GM12878 (cell line): ENCODE measurements around the gene MED13L. TPM values are rescaled to one million over a fixed set of nuclear protein-coding genes. Genes with fewer than 3 reads are reported as not detected.

Source experiments
- ATAC-seq: fragments of 200-7000 bp; cut with Tn5 transposase; 3 replicates; pipeline ENCODE4 v1.9.1; 2020; ENCODE audit warnings: mild to moderate bottlenecking, moderate library complexity
- BruUV-seq: library from RNA; stranded (reverse); fragments of 400-500 nt; replicated peaks from 2 replicates; lab custom pipeline; 2021; lab: Mats Ljungman, UMichigan
- CTCF ChIA-PET: fragments of 300-600 bp; sonication (Branson Sonifier 250); formaldehyde crosslinking; extraction: SDS; loops from one replicate; lab custom pipeline; 2021; ENCODE audit warnings: inconsistent platforms; lab: Yijun Ruan, JAX
- POLR2A ChIA-PET: fragments of 350-600 bp; formaldehyde crosslinking; extraction: SDS; loops from one replicate; lab custom pipeline; 2021; ENCODE audit warnings: inconsistent platforms; lab: Charles Lee
- RAD21 ChIA-PET: fragments of 300-600 bp; sonication (Branson Sonifier 250); formaldehyde crosslinking; loops from one replicate; lab custom pipeline; 2023; ENCODE audit warnings: antibody characterized with exemption; ENCODE audit not compliant: unreplicated experiment; lab: Charles Lee
- SMC1A ChIA-PET: fragments of 300-600 bp; sonication (Branson Sonifier 250); formaldehyde crosslinking; loops from one replicate; lab custom pipeline; 2023; ENCODE audit not compliant: unreplicated experiment, uncharacterized antibody; lab: Charles Lee
- DNase-seq: peaks from one replicate; pipeline ENCODE4 v3.0.0-alpha.2; 2011; ENCODE audit warnings: low read depth, low spot score
- FAIRE-seq: peaks from 3 replicates; lab custom pipeline; 2011; peaks lifted over from hg19 to GRCh38; lab: Jason Lieb, UNC
- H2AFZ ChIP-seq: 2 replicates; pipeline ENCODE4 v1.6.0; 2011; ENCODE audit warnings: low read depth, low read length, control low read depth; ENCODE audit not compliant: control insufficient read depth
- H3K27ac ChIP-seq: 2 replicates; pipeline ENCODE4 v1.5.1; 2011; ENCODE audit warnings: control low read depth; ENCODE audit not compliant: control insufficient read depth, insufficient read depth
- H3K27me3 ChIP-seq, 2 experiments: replicated peaks in 1 of 2; 2 replicates each; pipeline versions ENCODE4 v1.6.0 to v1.6.1; 2011; ENCODE audit warnings: low read length in 1 of 2; ENCODE audit not compliant: control insufficient read depth in 2 of 2, insufficient read depth in 2 of 2
- H3K36me3 ChIP-seq, 2 experiments: 2 replicates each; pipeline ENCODE4 v1.5.1; 2011; ENCODE audit warnings: low read length in 1 of 2; ENCODE audit not compliant: control insufficient read depth in 2 of 2, insufficient read depth in 2 of 2
- H3K4me1 ChIP-seq: 2 replicates; pipeline ENCODE4 v1.6.1; 2011; ENCODE audit warnings: mild to moderate bottlenecking, low read length, moderate library complexity, mixed read lengths; ENCODE audit not compliant: control insufficient read depth, insufficient read depth
- H3K4me2 ChIP-seq: 2 replicates; pipeline ENCODE4 v1.6.0; 2011; ENCODE audit warnings: control low read depth; ENCODE audit not compliant: control insufficient read depth, insufficient read depth
- H3K4me3 ChIP-seq: fragments of 200-600 bp; sonication (generic); 2 replicates; pipeline ENCODE4 v1.5.1; 2016
- H3K79me2 ChIP-seq: 2 replicates; pipeline ENCODE4 v1.6.0; 2011; ENCODE audit warnings: low read length; ENCODE audit not compliant: control insufficient read depth, insufficient read depth
- H3K9ac ChIP-seq: 2 replicates; pipeline ENCODE4 v1.8.0; 2011; ENCODE audit warnings: low read length, control low read depth, mixed read lengths; ENCODE audit not compliant: control insufficient read depth, insufficient read depth
- H3K9me3 ChIP-seq: replicated peaks from 3 replicates; pipeline ENCODE4 v1.5.1; 2011; ENCODE audit warnings: mild to moderate bottlenecking, low read length; ENCODE audit not compliant: control insufficient read depth, insufficient read depth
- H4K20me1 ChIP-seq: 2 replicates; pipeline ENCODE4 v1.6.0; 2011; ENCODE audit not compliant: control insufficient read depth, insufficient read depth
- BMI1 ChIP-seq: fragments of 450-650 bp; IDR thresholded peaks from 2 replicates; pipeline ENCODE4 v1.6.1; 2016; ENCODE audit warnings: mild to moderate bottlenecking, moderate library complexity, borderline replicate concordance
- CBX3 ChIP-seq: fragments of 200-600 bp; sonication (generic); IDR thresholded peaks from 2 replicates; pipeline ENCODE4 v1.6.1; 2016; ENCODE audit warnings: low read depth, borderline replicate concordance
- KLF5 ChIP-seq: fragments of 450-650 bp; IDR thresholded peaks from 2 replicates; pipeline ENCODE4 v1.6.1; 2014; ENCODE audit warnings: mild to moderate bottlenecking; ENCODE audit not compliant: partially characterized antibody
- MAX ChIP-seq: IDR thresholded peaks from 2 replicates; pipeline ENCODE4 v1.6.1; 2012; ENCODE audit warnings: low read depth, low read length, improper control_type of control experiment
- SP1 ChIP-seq: IDR thresholded peaks from one replicate; pipeline ENCODE4 v1.6.1; 2011; ENCODE audit warnings: low read depth, low read length
- WGBS: methylation state at CpG from one replicate; pipeline ENCODE4 v1.1.6; 2016; ENCODE audit warnings: low lambda C conversion rate; ENCODE audit not compliant: insufficient replicate concordance, insufficient coverage; ENCODE audit errors: missing lambda C conversion rate; 5-methylcytosine and 5-hydroxymethylcytosine counted together
- in situ Hi-C: fragments of 300-500 bp; cut with MboI; formaldehyde crosslinking; loops from 9 replicates; pipeline ENCODE4 v1.14.3; 2018; ENCODE audit warnings: mixed read lengths
- intact Hi-C: fragments of 100-400 bp; cut with micrococcal nuclease; formaldehyde crosslinking; loops from one replicate; pipeline ENCODE4 v1.14.2; 2022; ENCODE audit not compliant: unreplicated experiment
- polyA plus RNA-seq, 11 experiments: library from polyadenylated mRNA; depleted of rRNA in 4 of 11; unstranded in 6 of 11; stranded (reverse) in 5 of 11; fragments of >200 nt; fragmentation: Nextera tagmentation in 4 of 11; fragmentation: Illumina TruSeq in 1 of 11; extraction: Ambion mirVana in 4 of 11; extraction: Trizol in 1 of 11; gene quantifications; 1 replicate in 1 of 11; 2 replicates in 10 of 11; pipeline versions ENCODE4 v1.2.1 to v1.2.3, GENCODE V29; 2011 to 2016; ENCODE audit warnings: inconsistent platforms in 2 of 11, missing spikeins in 2 of 11, low read depth in 1 of 11
- total RNA-seq, 4 experiments: library from RNA; depleted of rRNA in 3 of 4; stranded (reverse); fragments of >200 nt in 3 of 4; fragmentation: Illumina TruSeq in 1 of 4; extraction: Trizol in 1 of 4; gene quantifications; 2 replicates each; pipeline versions ENCODE4 v1.2.1 to v1.2.3, GENCODE V29; 2013 to 2021
- TF ChIP-seq, protein P1 (sequence below): fragments of 450-650 bp; IDR thresholded peaks from 2 replicates; pipeline ENCODE4 v1.6.1; 2017; ENCODE audit warnings: low read depth, mild to moderate bottlenecking, moderate library complexity

Gene MED13L
- total and polyA plus RNA-seq, 10 of the 15 experiments (the other 5 are each of a cell fraction or from before 2014, with no cell fraction given): 3.7 to 30.1 (median 9.1) TPM

DNA sequence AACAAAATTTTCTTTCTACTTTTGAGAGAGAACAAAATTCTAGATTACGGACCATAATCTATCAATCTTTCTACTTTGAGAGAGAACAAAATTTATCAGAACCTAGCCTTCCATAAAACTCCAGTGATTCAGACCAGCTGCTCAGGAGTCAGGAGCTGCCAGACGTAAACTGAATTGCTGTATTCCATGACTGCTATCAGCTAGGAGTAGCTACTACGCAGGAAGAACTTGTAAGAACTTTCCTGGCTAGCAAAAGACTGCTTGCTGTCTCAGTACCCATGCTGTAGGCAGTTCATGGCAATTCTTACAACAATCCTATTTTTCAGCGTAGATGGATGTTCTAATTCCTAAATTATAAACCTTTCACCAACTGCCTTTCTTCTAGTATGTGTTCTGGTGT lies 73.3 kb downstream of the MED13L start (continued):
- TF ChIP-seq, protein P1, sequence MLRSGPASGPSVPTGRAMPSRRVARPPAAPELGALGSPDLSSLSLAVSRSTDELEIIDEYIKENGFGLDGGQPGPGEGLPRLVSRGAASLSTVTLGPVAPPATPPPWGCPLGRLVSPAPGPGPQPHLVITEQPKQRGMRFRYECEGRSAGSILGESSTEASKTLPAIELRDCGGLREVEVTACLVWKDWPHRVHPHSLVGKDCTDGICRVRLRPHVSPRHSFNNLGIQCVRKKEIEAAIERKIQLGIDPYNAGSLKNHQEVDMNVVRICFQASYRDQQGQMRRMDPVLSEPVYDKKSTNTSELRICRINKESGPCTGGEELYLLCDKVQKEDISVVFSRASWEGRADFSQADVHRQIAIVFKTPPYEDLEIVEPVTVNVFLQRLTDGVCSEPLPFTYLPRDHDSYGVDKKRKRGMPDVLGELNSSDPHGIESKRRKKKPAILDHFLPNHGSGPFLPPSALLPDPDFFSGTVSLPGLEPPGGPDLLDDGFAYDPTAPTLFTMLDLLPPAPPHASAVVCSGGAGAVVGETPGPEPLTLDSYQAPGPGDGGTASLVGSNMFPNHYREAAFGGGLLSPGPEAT: no peak
- TF ChIP-seq CBX3: no peak
- no peak for TF ChIP-seq KLF5
- TF ChIP-seq MAX: no peak

GRCh38 chr12:116202940-116203339 lies 74.6 kb downstream of the MED13L start:
- H3K27me3 ChIP-seq: no peaks in the 10 kb centered on the region
- H2AFZ ChIP-seq: no peak overlapping the region
- no peak overlapping the region for H3K4me3 ChIP-seq
- no peaks in the 10 kb centered on the region for H3K9me3 ChIP-seq
- SMC1A ChIA-PET: no interaction called here
- WGBS: 83% methylated on average over 4 of the region's 4 CpGs
- ATAC-seq (no peak), FAIRE-seq (no peak), DNase-seq (no peak)
- H3K79me2 ChIP-seq: no peaks in the 10 kb centered on the region
- no peaks in the 10 kb centered on the region for H3K36me3 ChIP-seq
- RAD21 ChIA-PET: no interaction called here
- H3K4me1 ChIP-seq: no peaks in the 10 kb centered on the region
- no peak overlapping the region for H3K9ac ChIP-seq
- no TSS peak for BruUV-seq
- POLR2A ChIA-PET: no interaction called here
- intact Hi-C loops: no loop called here
- TF ChIP-seq BMI1 (no peak), SP1 (no peak)
- H3K27ac ChIP-seq: no peak overlapping the region
- CTCF ChIA-PET: interaction anchor here (1.5 kb wide), 1 partner anchor 14 kb away, joined by 4 read pairs; no protein-coding TSS in a partner anchor
- in situ Hi-C loops: no loop called here
- no peak overlapping the region for H3K4me2 ChIP-seq
- no peaks in the 10 kb centered on the region for H4K20me1 ChIP-seq
